Heart left ventricle (tissue), 16 donors: ENCODE results near the gene TBR1. TPM values are rescaled to one million over a fixed set of nuclear protein-coding genes. Genes with fewer than 3 reads are reported as not detected.

Experiments
- ATAC-seq, 4 donors: fragments of 200-7000 bp; cut with Tn5 transposase; one replicate each; pipeline ENCODE4 v1.9.1; 2020 to 2022; ENCODE audit warnings: moderate library complexity in 4 of 4, mild to moderate bottlenecking in 3 of 4, moderate number of reproducible peaks in 1 of 4
- DNase-seq, 5 donors: peaks; one replicate each; pipeline ENCODE4 v3.0.0-alpha.2; 2020
- H3K27ac ChIP-seq, 12 donors: fragments of 200-600 bp; sonication (generic) in 4 of 12; one replicate each; pipeline versions ENCODE4 v1.5.0 to v1.8.0; 2016 to 2022; ENCODE audit warnings: mild to moderate bottlenecking in 2 of 12
- H3K27me3 ChIP-seq, 9 donors: fragments of 200-600 bp; sonication (generic) in 2 of 9; one replicate each; pipeline versions ENCODE4 v1.5.1 to v1.8.0; 2016 to 2022; ENCODE audit warnings: mild to moderate bottlenecking in 3 of 9
- H3K36me3 ChIP-seq, 9 donors: fragments of 200-600 bp; sonication (generic) in 2 of 9; one replicate each; pipeline versions ENCODE4 v1.5.0 to v1.8.0; 2018 to 2022; ENCODE audit warnings: mild to moderate bottlenecking in 2 of 9
- H3K4me1 ChIP-seq, 12 donors: fragments of 200-600 bp; sonication (generic) in 4 of 12; one replicate each; pipeline versions ENCODE4 v1.5.0 to v1.8.0; 2016 to 2022; ENCODE audit warnings: mild to moderate bottlenecking in 3 of 12
- H3K4me3 ChIP-seq, 12 donors: fragments of 200-600 bp; sonication (generic) in 4 of 12; one replicate each; pipeline versions ENCODE4 v1.5.0 to v1.8.0; 2017 to 2022; ENCODE audit warnings: mild to moderate bottlenecking in 9 of 12, moderate library complexity in 4 of 12
- H3K9me3 ChIP-seq, 12 donors: fragments of 200-600 bp; sonication (generic) in 4 of 12; one replicate each; pipeline versions ENCODE4 v1.5.0 to v1.8.0; 2016 to 2022; ENCODE audit warnings: mild to moderate bottlenecking in 1 of 12
- CTCF ChIP-seq, 12 donors: fragments of 200-600 bp; sonication (generic) in 4 of 12; IDR thresholded peaks; one replicate each; pipeline versions ENCODE4 v1.5.0 to v1.8.0; 2018 to 2022; ENCODE audit warnings: antibody characterized with exemption in 12 of 12, mild to moderate bottlenecking in 5 of 12
- POLR2A ChIP-seq, 2 donors: fragments of 450-650 bp; IDR thresholded peaks; one replicate each; pipeline ENCODE4 v1.6.1; 2017; ENCODE audit warnings: antibody characterized with exemption in 2 of 2, mild to moderate bottlenecking in 2 of 2, moderate library complexity in 2 of 2
- WGBS, 4 donors: extraction: QIAGEN DNeasy Blood & Tissue Kit in 2 of 4; methylation state at CpG; one replicate each; pipeline versions ENCODE4 v1.1.5 to v1.1.7; 2013 to 2018; 5-methylcytosine and 5-hydroxymethylcytosine counted together
- intact Hi-C, 10 donors: fragments of 100-400 bp; cut with DNase I; formaldehyde crosslinking; loops; one replicate each; pipeline versions ENCODE4 v1.11.1 to v1.14.2; 2022
- long read RNA-seq, 3 donors: library from polyadenylated mRNA; unstranded; transcript quantifications; one replicate each; pipeline ENCODE4 v2.0.0, GENCODE V29; 2020 to 2021
- polyA plus RNA-seq, 2 donors: library from polyadenylated mRNA; stranded (reverse); fragments of 200-250 nt; gene quantifications; one replicate each; pipeline ENCODE4 v1.2.3, GENCODE V29; 2013
- total RNA-seq, 9 donors: library from RNA; depleted of rRNA in 2 of 9; stranded (reverse); fragments of >200 nt in 2 of 9; fragmentation: NEBNext Ultra II Directional in 3 of 9; extraction: Animal tissue kit (Norgen Biotek cat#: 25700) in 3 of 9; gene quantifications; one replicate each; pipeline versions ENCODE4 v1.1.0 to v1.2.4, GENCODE V29; 2016 to 2023
- donor health status: ischemic (EF 13 %, LVEDD 7.1; RV severe dilation, severe dysfunction).
- donor health status: healthy with polysubstance abuse.
- donor health status: DM: no; HTN: yes; CAD: no.
- donor health status: DM: no; HTN: no; CAD: no.
- donor health status: ischemic (EF 25% LVEDD 6.9; RV normal size, moderate dysfunction).
- donor health status: ischemic (EF 25% LVEDD 5.7; RV mildly dilated, moderate dysfunction).
- donor health status: healthy.
- donor health status: DM: yes; HTN: yes; CAD: no.
- donor health status: ischemic (EF 35%, LVEDD 5.7; RV mildly dilated, moderate dysfunction).
- donor health status: nonischemic (EF 11% LVEDD 7.7; RV severe dilation, severe dysfunction).
- donor health status: DM: yes; HTN: yes; CAD: no.
- donor health status: PGD.
- donor health status: ischemic (EF 29% LVEDD 5.4; RV normal size, mild dysfunction).
- donor health status: nonischemic (EF 23%, LVEDD 6.1; RV moderate dilation, normal function).

The TBR1 gene
- total RNA-seq (1 to 10 TPM in 1 of 9 donors, not detected in 8; 1.0 TPM), polyA plus RNA-seq (not detected)
- long read RNA-seq, donor 1: 0 reads
- long read RNA-seq, donor 2: 0 reads
- long read RNA-seq, donor 3: 0 reads

- TF ChIP-seq POLR2A (IDR thresholded peaks at IDR 0.05): no peak
- TF ChIP-seq CTCF (IDR thresholded peaks at IDR 0.05): no peak
- H3K36me3 ChIP-seq: peaks cover 0 to 8% (median 5%) of the 10 kb centered on the region in 9 donors
- no peak for ATAC-seq
- DNase-seq: no peak
- H3K27me3 ChIP-seq: peaks cover 53 to 76% (median 68%) of the 10 kb centered on the region in 9 donors
- no peak within 1 kb of the TSS for H3K27ac ChIP-seq
- no peaks in the 10 kb centered on the region for H3K9me3 ChIP-seq
- intact Hi-C loops: no loop called here
- H3K4me1 ChIP-seq: peaks cover 0 to 52% (median 25%) of the 10 kb centered on the region in 12 donors
- WGBS, 4 donors: 4 to 10% (median 8%) methylated on average over 15 to 16 of the region's 16 CpGs
- H3K4me3 ChIP-seq: peak within 1 kb of the TSS in 9 of 12 donors; percentile 5 to 61 (median 51)
These were observed at the start of gene TBR1 for GRCh38 chr2:161415987-161416707. Gene TBR1, plus strand, starts transcription at chr2:161416297. Its CDS starts 114 bp downstream, at chr2:161416411.

GRCh38 chr2:161367675-161368074, 48.4 kb upstream of the TBR1 start:
- peaks cover 0 to 51% (median 31%) of the 10 kb centered on the region in 9 donors for H3K36me3 ChIP-seq
- DNase-seq (no peak), ATAC-seq (no peak)
- H3K4me1 ChIP-seq: no peaks in the 10 kb centered on the region
- TF ChIP-seq POLR2A (IDR thresholded peaks at IDR 0.05) (no peak), CTCF (IDR thresholded peaks at IDR 0.05) (no peak)
- H3K27me3 ChIP-seq: no peaks in the 10 kb centered on the region
- 89 to 91% (median 90%) methylated on average over 3 of the region's 3 CpGs for WGBS, 4 donors
- no peak overlapping the region for H3K4me3 ChIP-seq
- H3K9me3 ChIP-seq: peaks cover 0 to 11% (median 5%) of the 10 kb centered on the region in 12 donors
- H3K27ac ChIP-seq: no peak overlapping the region
- intact Hi-C loops: no loop called here

GRCh38 chr2:161369311-161369710, 46.8 kb upstream of the TBR1 start:
- intact Hi-C loops: no loop called here
- 79 to 87% (median 82%) methylated on average over 2 of the region's 2 CpGs for WGBS, 4 donors
- no peak overlapping the region for H3K4me3 ChIP-seq
- TF ChIP-seq CTCF (IDR thresholded peaks at IDR 0.05): no peak
- no peak for TF ChIP-seq POLR2A (IDR thresholded peaks at IDR 0.05)
- DNase-seq (no peak), ATAC-seq (no peak)
- H3K4me1 ChIP-seq: no peaks in the 10 kb centered on the region
- H3K36me3 ChIP-seq: peaks cover 0 to 51% (median 31%) of the 10 kb centered on the region in 9 donors
- no peaks in the 10 kb centered on the region for H3K9me3 ChIP-seq
- H3K27ac ChIP-seq: no peak overlapping the region
- H3K27me3 ChIP-seq: no peaks in the 10 kb centered on the region

- ATAC-seq: no peak
- 76 to 85% (median 79%) methylated on average over 3 of the region's 3 CpGs for WGBS, 4 donors
- H3K4me3 ChIP-seq: no peak overlapping the region
- no peak overlapping the region for H3K27ac ChIP-seq
- TF ChIP-seq POLR2A (IDR thresholded peaks at IDR 0.05) (no peak), CTCF (IDR thresholded peaks at IDR 0.05) (no peak)
- H3K9me3 ChIP-seq: no peaks in the 10 kb centered on the region
- peaks cover 0 to 51% (median 31%) of the 10 kb centered on the region in 9 donors for H3K36me3 ChIP-seq
- no peaks in the 10 kb centered on the region for H3K27me3 ChIP-seq
- no peaks in the 10 kb centered on the region for H3K4me1 ChIP-seq
- intact Hi-C loops: no loop called here
- DNase-seq: no peak
These were observed 45.1 kb upstream of the TBR1 start for GRCh38 chr2:161370981-161371380.
